ENCODE results near the gene INSYN2A. TPM values are rescaled to one million over a fixed set of nuclear protein-coding genes. Genes with fewer than 3 reads are reported as not detected.

INSYN2A gene
- total RNA-seq, 4 donors from 2014 or later, result 0.19 to 0.48 TPM; not detected in 2

- no peak for TF ChIP-seq CTCF (IDR thresholded peaks at IDR 0.05)
- ATAC-seq (ENCODE audit: low FRiP score), result no peak
- no peak for DNase-seq (ENCODE audit: low spot score)
Observed at GRCh38 chr10:127149501-127150081, 46.8 kb downstream of the INSYN2A start.

GRCh38 chr10:127148933-127149220, 47.5 kb downstream of the INSYN2A start:
- ATAC-seq (ENCODE audit: low FRiP score) (peak; percentile 12), DNase-seq (ENCODE audit: low spot score) (no peak)
- TF ChIP-seq CTCF (IDR thresholded peaks at IDR 0.05), result no peak

GRCh38 chr10:127148066-127148932, 48.1 kb downstream of the INSYN2A start:
- ATAC-seq (ENCODE audit: low FRiP score) (no peak), DNase-seq (ENCODE audit: low spot score) (no peak)
- no peak for TF ChIP-seq CTCF (IDR thresholded peaks at IDR 0.05)

- TF ChIP-seq CTCF (IDR thresholded peaks at IDR 0.05), result no peak
- DNase-seq (ENCODE audit: low spot score) (no peak), ATAC-seq (ENCODE audit: low FRiP score) (no peak)
Observed at GRCh38 chr10:127146661-127147060, 49.7 kb downstream of the INSYN2A start.
